ENCODE data around the gene SOD2.
A peak's percentile ranks its signal among the peaks of the same experiment; 100 is the strongest.
"Not testable (repeated sequence)": the region's sequence is repeated elsewhere in the genome, so short reads cannot be mapped to it uniquely, and the experiment has no call there.

Gene SOD2

GRCh38 chr6:159682810-159683209 is 10.2 kb downstream of the SOD2 start:
- DNase-seq (ENCODE audit: low read depth), result no peak

GRCh38 chr6:159682295-159682694 is 10.7 kb downstream of the SOD2 start:
- no peak for DNase-seq (ENCODE audit: low read depth)

GRCh38 chr6:159681191-159681880 is 11.7 kb downstream of the SOD2 start:
- no peak for DNase-seq (ENCODE audit: low read depth)

- DNase-seq (ENCODE audit: low read depth), result no peak
Measured at GRCh38 chr6:159680104-159680503, 12.9 kb downstream of the SOD2 start.

GRCh38 chr6:159679091-159680077 is 13.7 kb downstream of the SOD2 start:
- no peak for DNase-seq (ENCODE audit: low read depth)

GRCh38 chr6:159678574-159678973 is 14.5 kb downstream of the SOD2 start:
- no peak for DNase-seq (ENCODE audit: low read depth)

- DNase-seq (ENCODE audit: low read depth), result no peak
Measured at GRCh38 chr6:159677506-159678165, 15.4 kb downstream of the SOD2 start.

GRCh38 chr6:159676890-159677505 is 16.0 kb downstream of the SOD2 start:
- no peak for DNase-seq (ENCODE audit: low read depth)

GRCh38 chr6:159676236-159676635 is 16.8 kb downstream of the SOD2 start:
- not testable (repeated sequence) for DNase-seq (ENCODE audit: low read depth)

- no peak for DNase-seq (ENCODE audit: low read depth)
Measured at GRCh38 chr6:159665868-159666635, 27.0 kb downstream of the SOD2 start.

- not testable (repeated sequence) for DNase-seq (ENCODE audit: low read depth)
Measured at GRCh38 chr6:159663368-159663889, 29.6 kb downstream of the SOD2 start.

GRCh38 chr6:159661977-159662376 is 31.1 kb downstream of the SOD2 start:
- not testable (repeated sequence) for DNase-seq (ENCODE audit: low read depth)

- no peak for DNase-seq (ENCODE audit: low read depth)
Measured at GRCh38 chr6:159655409-159655988, 37.5 kb downstream of the SOD2 start.

- DNase-seq (ENCODE audit: low read depth), result peak; percentile 64
Measured at GRCh38 chr6:159654483-159655098, 38.5 kb downstream of the SOD2 start.

GRCh38 chr6:159650314-159650713 is 42.7 kb downstream of the SOD2 start:
- DNase-seq (ENCODE audit: low read depth), result no peak

- no peak for DNase-seq (ENCODE audit: low read depth)
Measured at GRCh38 chr6:159649441-159649840, 43.6 kb downstream of the SOD2 start.

GRCh38 chr6:159646733-159647132 is 46.3 kb downstream of the SOD2 start:
- no peak for DNase-seq (ENCODE audit: low read depth)

GRCh38 chr6:159646116-159646515 is 46.9 kb downstream of the SOD2 start:
- no peak for DNase-seq (ENCODE audit: low read depth)

GRCh38 chr6:159645640-159646039 is 47.4 kb downstream of the SOD2 start:
- no peak for DNase-seq (ENCODE audit: low read depth)
